ENCODE data around the gene HOXB2.

The HOXB2 gene

DNA sequence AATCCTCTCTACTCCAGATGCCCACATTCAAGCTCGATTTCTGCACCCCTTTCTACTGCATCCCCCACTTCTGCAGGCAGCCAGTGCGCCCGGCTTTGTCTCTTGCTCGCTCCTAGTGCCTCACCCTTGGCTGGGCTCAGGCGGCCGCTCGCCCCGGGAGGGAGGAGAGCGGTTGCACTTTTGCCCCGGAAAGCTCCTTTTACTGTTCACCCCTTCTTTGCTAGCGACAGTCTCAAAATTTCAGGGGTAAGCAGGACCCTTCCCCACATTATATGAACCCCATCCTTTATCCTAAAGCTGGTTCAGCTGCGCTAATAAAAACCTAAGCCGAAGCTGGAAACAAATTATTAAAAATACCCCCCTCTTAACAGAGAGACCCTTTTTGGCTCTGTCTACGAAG, 47.7 kb upstream of the HOXB2 start:
- Histone ChIP-seq H3K9me3 (ENCODE audit: control insufficient read depth, insufficient read depth, low read length) (no peaks in the 10 kb centered on the region), H3K27ac (ENCODE audit: low read depth, low read length) (no peak overlapping the region), H3K4me3 (ENCODE audit: low read length) (no peak overlapping the region), H3F3A (ENCODE audit: control insufficient read depth, insufficient read depth) (no peaks in the 10 kb centered on the region), H3K27me3 (ENCODE audit: control insufficient read depth, low read length) (peaks cover 73% of the 10 kb centered on the region), H3K79me2 (ENCODE audit: control insufficient read depth, low read length) (no peaks in the 10 kb centered on the region), H3K9me2 (replicated peaks; ENCODE audit: control insufficient read depth, low read length) (no peaks in the 10 kb centered on the region), H3K4me1 (ENCODE audit: control insufficient read depth, low read length) (peaks cover 3% of the 10 kb centered on the region; the same call in 1 of the 2 replicates), H4K20me1 (ENCODE audit: control insufficient read depth, insufficient read depth, low read depth, low read length) (peaks cover 3% of the 10 kb centered on the region; the same call in 1 of the 2 replicates), H3K36me3 (ENCODE audit: control insufficient read depth, low read length) (no peaks in the 10 kb centered on the region), H3K4me2 (ENCODE audit: low read length) (no peak overlapping the region)
- TF ChIP-seq, protein P1, sequence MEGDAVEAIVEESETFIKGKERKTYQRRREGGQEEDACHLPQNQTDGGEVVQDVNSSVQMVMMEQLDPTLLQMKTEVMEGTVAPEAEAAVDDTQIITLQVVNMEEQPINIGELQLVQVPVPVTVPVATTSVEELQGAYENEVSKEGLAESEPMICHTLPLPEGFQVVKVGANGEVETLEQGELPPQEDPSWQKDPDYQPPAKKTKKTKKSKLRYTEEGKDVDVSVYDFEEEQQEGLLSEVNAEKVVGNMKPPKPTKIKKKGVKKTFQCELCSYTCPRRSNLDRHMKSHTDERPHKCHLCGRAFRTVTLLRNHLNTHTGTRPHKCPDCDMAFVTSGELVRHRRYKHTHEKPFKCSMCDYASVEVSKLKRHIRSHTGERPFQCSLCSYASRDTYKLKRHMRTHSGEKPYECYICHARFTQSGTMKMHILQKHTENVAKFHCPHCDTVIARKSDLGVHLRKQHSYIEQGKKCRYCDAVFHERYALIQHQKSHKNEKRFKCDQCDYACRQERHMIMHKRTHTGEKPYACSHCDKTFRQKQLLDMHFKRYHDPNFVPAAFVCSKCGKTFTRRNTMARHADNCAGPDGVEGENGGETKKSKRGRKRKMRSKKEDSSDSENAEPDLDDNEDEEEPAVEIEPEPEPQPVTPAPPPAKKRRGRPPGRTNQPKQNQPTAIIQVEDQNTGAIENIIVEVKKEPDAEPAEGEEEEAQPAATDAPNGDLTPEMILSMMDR (IDR thresholded peaks at IDR 0.05; ENCODE audit: low read depth, low read length, poor library complexity, severe bottlenecking), result no peak
- TF ChIP-seq EZH2phosphoT487 (IDR thresholded peaks at IDR 0.05; ENCODE audit: borderline replicate concordance, low read length), result no peak

DNA sequence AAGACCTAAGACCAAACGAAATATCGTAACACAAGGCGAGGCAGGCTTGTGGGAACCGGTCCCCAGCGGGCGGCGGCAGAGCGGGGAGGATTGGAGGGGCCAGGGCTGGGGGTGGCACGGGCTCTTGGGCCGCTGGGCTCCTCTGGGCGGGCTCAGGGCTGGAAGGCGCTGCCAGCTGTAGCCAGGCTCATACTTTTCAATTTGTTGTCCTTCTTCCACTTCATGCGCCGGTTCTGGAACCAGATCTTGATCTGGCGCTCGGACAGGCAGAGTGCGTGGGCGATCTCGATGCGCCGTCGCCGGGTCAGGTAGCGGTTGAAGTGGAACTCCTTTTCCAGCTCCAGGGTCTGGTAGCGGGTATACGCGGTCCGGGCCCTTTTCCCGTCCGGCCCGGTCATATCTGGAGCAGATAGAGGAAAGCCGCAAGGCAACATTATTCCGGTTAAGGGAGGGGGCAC, 47.2 kb upstream of the HOXB2 start:
- H3K79me2 ChIP-seq (ENCODE audit: control insufficient read depth, low read length), result no peaks in the 10 kb centered on the region
- H3K9me2 ChIP-seq (replicated peaks; ENCODE audit: control insufficient read depth, low read length), result no peaks in the 10 kb centered on the region
- H3K9me3 ChIP-seq (ENCODE audit: control insufficient read depth, insufficient read depth, low read length), result no peaks in the 10 kb centered on the region
- no peak overlapping the region for H3K4me2 ChIP-seq (ENCODE audit: low read length)
- H3K36me3 ChIP-seq (ENCODE audit: control insufficient read depth, low read length), result no peaks in the 10 kb centered on the region
- TF ChIP-seq EZH2phosphoT487 (IDR thresholded peaks at IDR 0.05; ENCODE audit: borderline replicate concordance, low read length), result no peak
- TF ChIP-seq, protein P1 (IDR thresholded peaks at IDR 0.05; ENCODE audit: low read depth, low read length, poor library complexity, severe bottlenecking), result no peak
- no peaks in the 10 kb centered on the region for H3F3A ChIP-seq (ENCODE audit: control insufficient read depth, insufficient read depth)
- H3K27ac ChIP-seq (ENCODE audit: low read depth, low read length), result no peak overlapping the region
- peaks cover 73% of the 10 kb centered on the region for H3K27me3 ChIP-seq (ENCODE audit: control insufficient read depth, low read length)
- no peaks in the 10 kb centered on the region for H3K4me1 ChIP-seq (ENCODE audit: control insufficient read depth, low read length)
- H4K20me1 ChIP-seq (ENCODE audit: control insufficient read depth, insufficient read depth, low read depth, low read length), result peaks cover 1% of the 10 kb centered on the region; the same call in 1 of the 2 replicates
- H3K4me3 ChIP-seq (ENCODE audit: low read length), result no peak overlapping the region

DNA sequence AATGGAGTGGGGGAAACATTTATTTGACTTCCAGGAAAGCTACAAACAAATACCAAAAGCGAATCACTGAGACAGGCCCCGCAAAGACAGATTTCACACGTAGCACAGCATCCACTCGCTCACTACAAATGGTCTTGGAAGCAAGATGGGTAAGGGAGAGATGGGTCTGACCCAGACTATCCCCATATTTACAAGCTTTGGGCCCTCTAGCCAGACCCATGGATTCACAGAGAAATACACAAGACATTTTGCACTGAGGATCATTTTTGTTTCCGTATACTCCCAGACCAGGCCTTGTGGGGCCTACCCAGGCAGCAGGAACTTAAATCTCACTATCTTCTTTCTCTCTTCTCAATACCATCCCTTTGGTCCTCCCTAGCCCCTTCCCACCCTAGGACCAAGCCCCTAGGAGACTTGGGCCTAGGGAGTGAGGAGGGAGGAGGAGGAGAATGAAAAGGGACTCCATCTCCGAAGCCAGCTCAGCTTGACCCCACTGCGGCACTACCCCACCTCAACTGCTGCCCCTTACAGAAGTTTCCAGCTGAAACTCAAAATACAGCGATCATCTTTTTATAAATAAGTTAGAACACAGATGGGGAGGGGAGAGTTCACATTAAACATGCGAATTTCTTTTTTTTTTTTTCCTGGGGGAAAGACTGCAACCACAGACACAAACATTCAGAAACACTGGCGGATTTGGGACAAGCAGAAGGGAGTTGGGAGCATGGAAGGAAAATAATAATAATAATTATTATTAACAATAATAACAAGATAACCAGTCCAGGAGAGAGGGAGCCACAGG, 46.5 kb upstream of the HOXB2 start:
- no peaks in the 10 kb centered on the region for H3F3A ChIP-seq (ENCODE audit: control insufficient read depth, insufficient read depth)
- no peaks in the 10 kb centered on the region for H3K9me2 ChIP-seq (replicated peaks; ENCODE audit: control insufficient read depth, low read length)
- H3K4me1 ChIP-seq (ENCODE audit: control insufficient read depth, low read length), result peaks cover 1% of the 10 kb centered on the region
- H3K27ac ChIP-seq (ENCODE audit: low read depth, low read length), result no peak overlapping the region
- H4K20me1 ChIP-seq (ENCODE audit: control insufficient read depth, insufficient read depth, low read depth, low read length), result no peaks in the 10 kb centered on the region; the same call in 1 of the 2 replicates
- no peaks in the 10 kb centered on the region for H3K36me3 ChIP-seq (ENCODE audit: control insufficient read depth, low read length)
- TF ChIP-seq, protein P1 (IDR thresholded peaks at IDR 0.05; ENCODE audit: low read depth, low read length, poor library complexity, severe bottlenecking), result no peak
- TF ChIP-seq EZH2phosphoT487 (IDR thresholded peaks at IDR 0.05; ENCODE audit: borderline replicate concordance, low read length), result no peak
- H3K4me2 ChIP-seq (ENCODE audit: low read length), result no peak overlapping the region
- H3K27me3 ChIP-seq (ENCODE audit: control insufficient read depth, low read length), result peaks cover 73% of the 10 kb centered on the region
- no peaks in the 10 kb centered on the region for H3K79me2 ChIP-seq (ENCODE audit: control insufficient read depth, low read length)
- H3K4me3 ChIP-seq (ENCODE audit: low read length), result no peak overlapping the region
- H3K9me3 ChIP-seq (ENCODE audit: control insufficient read depth, insufficient read depth, low read length), result no peaks in the 10 kb centered on the region

Measured in DOHH2 (cell line).